GM23338 (cell line): ENCODE results near the gene PIANP.

Experiments
- CTCF ChIP-seq, 2 experiments: fragments of 200-600 bp in 1 of 2; sonication (generic) in 1 of 2; conservative IDR thresholded peaks; 2 replicates each; pipeline versions ENCODE4 v1.5.1 to v1.6.1; 2016 to 2017; ENCODE audit warnings: antibody characterized with exemption in 2 of 2, low read depth in 2 of 2, mild to moderate bottlenecking in 2 of 2, moderate library complexity in 1 of 2
- EZH2 ChIP-seq: fragments of 200-600 bp; sonication (generic); IDR thresholded peaks from one replicate; pipeline ENCODE4 v1.8.0; 2017; ENCODE audit warnings: antibody characterized with exemption, mild to moderate bottlenecking, low read depth; ENCODE audit not compliant: unreplicated experiment
- EZH2phosphoT487 ChIP-seq: fragments of 200-600 bp; sonication (generic); IDR thresholded peaks from one replicate; pipeline ENCODE4 v1.8.1; 2018; ENCODE audit warnings: antibody characterized with exemption; ENCODE audit not compliant: unreplicated experiment
- POLR2AphosphoS5 ChIP-seq: IDR thresholded peaks from 2 replicates; pipeline ENCODE4 v1.6.1; 2016; ENCODE audit warnings: antibody characterized with exemption, low read depth
- REST ChIP-seq: IDR thresholded peaks from one replicate; pipeline ENCODE4 v1.6.1; 2018; ENCODE audit warnings: antibody characterized with exemption; ENCODE audit not compliant: unreplicated experiment

GRCh38 chr12:6644257-6644596 lies 56.4 kb downstream of the PIANP start:
- TF ChIP-seq CTCF (conservative IDR thresholded peaks at IDR 0.05; ENCODE audit: low read depth in 2 of 2) (no peak), POLR2AphosphoS5 (no peak), EZH2 (no peak), REST (no peak), EZH2phosphoT487 (no peak)
